GM18499 (cell line): ENCODE data around the gene C3orf33.
A peak's percentile ranks its signal among the peaks of the same experiment; 100 is the strongest.

ENCODE experiments used
- ATAC-seq: cut with Tn5 transposase; IDR thresholded peaks from one replicate; pipeline ENCODE4 v1.9.1; 2021; ENCODE audit warnings: moderate number of reproducible peaks; ENCODE audit not compliant: insufficient read depth, unreplicated experiment

The C3orf33 gene

DNA sequence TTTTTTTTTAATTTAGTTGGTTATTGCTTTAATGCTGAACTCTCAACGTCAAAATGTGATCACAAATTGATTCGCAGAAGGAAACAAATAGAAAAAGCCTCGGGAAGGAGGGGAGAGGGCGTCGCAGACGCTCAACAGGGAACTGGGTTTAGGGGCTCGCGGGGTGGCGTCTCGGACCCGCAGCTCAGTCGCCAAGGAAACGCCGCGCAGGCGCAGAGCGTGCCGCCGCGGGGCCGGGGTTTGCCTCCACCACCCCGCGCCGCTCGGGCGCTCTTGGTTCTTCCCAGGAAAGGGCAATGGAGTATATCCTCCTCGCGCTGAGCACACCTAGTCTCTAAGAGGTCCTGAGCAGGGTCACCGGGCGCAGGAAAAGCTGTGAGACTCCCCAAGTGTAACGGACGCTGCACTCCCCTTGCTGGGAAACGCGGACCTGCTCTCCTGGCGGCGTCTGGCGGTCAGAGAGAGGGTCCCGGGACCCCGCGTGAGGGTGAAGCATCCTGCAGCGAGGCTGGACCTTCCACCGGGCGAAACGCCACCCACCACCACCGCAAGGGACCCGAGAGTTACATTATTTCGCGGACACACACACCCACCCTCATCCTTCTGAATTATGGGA is 62.0 kb downstream of the C3orf33 start:
- ATAC-seq: no peak

DNA sequence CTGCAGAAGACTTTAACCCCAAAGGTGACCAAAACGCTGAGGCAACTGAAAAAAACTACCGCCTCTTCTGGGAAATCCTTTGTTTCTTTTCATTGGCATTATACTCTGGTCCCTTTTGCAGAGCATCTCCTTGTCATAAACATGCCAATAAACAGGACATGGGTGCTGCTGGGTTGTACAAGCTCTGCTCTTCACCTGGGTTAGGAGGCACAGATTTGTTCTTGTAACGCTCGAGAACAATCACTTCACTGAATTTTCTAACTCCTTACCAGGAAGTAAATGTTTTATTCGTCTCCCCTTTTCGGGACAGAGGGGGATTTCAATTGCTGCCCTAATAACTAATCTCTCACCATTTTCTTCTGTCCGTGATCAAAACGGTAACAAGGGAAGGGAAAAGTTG is 62.5 kb downstream of the C3orf33 start:
- ATAC-seq: no peak

DNA sequence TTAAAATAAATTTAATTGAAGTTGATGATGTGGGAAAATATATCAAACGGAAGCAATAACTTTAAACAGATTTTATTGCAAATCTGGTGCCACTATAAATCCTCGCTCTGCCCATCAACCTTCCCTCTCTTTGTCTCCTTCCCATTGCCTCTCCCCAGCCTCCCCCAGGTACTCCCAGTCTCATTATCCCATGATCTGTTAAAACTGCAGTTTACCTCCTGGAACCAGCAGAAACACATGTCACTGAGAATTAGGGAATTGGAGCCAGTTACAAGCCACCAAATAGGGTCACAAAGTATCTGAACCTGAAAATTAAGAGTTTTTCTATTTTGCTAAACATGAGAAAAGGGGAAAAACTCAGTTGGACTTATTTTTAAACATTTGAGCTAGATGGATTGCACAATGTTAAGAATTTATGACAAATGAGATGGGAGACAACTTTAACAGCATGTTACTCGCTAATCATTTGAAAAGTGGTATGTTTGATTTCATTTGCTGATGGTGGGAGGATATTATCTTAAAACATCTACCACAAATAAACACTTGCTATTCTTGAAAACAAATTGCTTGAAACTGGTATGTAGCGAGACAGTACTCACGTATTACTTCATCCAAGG is 63.6 kb downstream of the C3orf33 start:
- ATAC-seq: no peak

DNA sequence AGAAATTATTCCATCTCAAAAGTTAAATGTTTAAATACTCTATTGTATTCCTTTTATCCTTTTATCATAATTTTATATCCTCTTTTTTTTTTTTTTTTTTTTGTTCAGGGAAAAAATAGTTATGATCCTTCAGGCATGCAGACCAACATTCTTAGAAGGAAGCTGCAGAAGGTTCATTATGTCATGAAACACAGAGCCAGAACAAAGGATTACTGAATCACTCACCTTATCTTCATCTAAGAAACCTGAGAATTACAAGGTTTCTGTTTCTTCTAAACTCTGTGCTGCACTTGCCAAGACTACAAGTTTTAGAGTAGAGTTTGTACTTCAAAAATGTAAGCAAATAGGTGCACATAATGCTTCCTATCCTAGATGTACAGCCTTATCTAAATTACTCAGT is 64.5 kb downstream of the C3orf33 start:
- ATAC-seq: no peak

DNA sequence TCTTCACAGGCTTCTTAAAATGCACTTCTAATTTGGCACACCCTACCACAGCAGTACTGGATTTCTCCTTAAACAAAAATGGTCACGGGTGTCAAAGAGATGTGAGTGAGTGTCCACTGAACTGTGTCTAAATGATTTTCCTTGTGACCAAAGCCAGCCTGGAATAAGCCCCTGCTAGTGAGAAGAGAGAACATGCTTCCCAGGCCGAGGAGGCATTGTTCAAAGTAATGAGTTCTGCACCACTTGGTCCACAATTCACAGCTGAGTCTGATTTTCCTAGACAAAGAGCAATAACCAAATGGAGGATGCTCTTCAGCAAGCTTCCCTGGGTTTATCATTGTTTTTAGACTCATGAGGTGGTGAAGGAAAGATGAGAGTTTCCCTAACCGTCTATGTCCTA is 65.0 kb downstream of the C3orf33 start:
- ATAC-seq: no peak

DNA sequence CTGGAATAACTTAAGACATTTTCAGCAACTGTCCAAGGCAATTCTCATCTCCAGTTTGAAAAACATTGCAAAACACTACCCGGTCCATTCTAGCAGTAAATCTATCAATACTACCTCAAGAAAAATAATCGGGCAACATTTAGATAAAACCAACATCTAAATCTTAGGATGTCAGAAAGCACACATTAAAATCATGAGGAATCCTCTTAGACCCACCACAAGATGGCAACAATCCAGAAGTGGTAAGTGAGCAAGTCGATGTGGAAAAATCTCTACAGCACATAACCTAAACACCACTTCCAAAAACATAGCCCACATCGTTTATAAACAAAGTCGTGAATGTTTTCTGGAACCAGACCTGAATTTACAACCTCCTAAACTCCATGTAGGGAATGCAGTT is 66.9 kb downstream of the C3orf33 start:
- no peak for ATAC-seq

DNA sequence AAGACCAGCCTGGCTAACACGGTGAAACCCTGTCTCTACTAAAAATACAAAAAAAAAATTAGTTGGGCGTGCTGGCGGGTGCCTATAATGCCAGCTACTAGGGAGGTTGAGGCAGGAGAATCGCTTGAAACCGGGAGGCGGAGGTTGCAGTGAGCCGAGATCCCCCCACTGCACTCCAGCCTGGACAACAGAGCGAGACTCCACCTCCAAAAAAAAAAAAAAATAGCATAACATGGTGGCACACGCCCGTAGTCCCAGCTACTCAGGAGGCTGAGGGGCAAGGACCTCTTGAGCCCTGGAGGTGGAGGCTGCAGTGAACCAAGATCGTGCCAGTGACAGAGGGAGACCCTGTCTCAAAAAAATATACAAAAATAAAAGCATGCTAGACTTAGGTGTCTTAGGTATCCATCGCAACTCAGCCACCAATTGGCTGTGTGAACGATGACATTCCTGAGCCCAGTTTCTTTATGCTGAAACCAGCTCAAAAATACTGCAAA is 67.5 kb downstream of the C3orf33 start:
- ATAC-seq: no peak

DNA sequence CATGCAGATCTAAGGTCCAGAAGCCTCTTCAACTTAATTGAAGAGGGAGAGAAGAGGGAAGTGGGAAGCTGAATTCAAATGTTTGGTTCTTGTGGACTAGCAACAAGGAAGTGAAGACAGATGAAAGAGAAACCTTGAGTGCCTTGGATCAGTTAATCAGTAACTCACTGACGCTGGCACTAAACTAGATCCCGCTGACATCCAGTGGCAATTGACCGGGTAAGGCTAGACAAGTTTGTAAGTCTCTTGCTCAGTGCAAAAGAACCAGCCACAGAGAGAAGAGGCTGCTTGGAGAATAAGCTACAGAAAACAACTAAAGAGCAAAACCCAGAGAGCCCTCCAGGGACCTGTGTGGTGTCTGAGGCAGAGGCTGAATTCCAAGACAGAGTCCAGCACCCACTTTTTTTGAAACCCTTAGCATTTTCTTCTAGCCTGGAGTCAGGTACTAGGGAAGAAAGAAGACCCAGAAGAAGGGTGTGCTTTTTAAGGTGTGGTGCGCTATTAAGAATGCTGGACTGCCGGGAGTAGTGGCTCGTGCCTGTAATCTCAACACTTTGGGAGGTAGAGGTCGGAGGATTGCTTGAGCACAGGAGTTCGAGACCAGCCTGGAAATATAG is 68.1 kb downstream of the C3orf33 start:
- ATAC-seq: peak; percentile 84

DNA sequence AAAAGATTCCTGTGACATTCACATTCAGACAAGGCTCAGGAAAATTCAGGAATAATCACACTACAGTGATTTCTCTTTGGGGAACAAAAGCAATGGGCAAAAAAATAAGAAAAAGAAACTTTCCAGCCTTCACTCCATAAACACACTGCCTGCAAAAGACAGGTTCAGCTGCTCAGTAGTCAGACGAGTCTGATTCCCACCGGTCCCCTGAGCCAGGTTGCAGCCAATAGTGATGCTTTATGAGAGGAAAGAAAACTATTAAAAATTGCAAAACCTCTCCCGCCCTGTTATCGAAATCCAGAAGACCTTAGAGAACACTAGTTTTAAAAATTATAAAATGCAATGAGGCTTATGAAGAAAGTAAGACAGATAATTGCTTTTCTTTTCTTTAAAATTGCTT is 69.7 kb downstream of the C3orf33 start:
- ATAC-seq: no peak

DNA sequence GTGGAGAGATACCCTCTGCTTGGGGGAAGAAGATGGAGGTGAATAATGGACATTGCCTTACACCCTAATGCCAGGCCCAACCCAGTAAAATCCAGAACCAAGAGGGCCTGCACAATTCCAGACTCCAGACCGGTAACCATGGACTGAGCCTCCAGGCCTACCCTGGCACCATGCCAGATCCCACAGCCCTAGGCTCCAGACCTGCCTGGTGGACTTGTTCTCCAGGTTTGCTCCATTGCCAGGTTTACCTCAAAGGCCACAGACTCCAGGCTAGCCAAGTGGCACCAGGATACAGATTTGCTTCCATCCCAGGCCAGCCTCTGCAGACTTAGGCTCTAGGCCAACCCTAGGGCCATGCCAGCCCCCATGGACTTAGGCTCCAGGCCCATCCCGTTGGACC is 75.2 kb downstream of the C3orf33 start:
- no peak for ATAC-seq

DNA sequence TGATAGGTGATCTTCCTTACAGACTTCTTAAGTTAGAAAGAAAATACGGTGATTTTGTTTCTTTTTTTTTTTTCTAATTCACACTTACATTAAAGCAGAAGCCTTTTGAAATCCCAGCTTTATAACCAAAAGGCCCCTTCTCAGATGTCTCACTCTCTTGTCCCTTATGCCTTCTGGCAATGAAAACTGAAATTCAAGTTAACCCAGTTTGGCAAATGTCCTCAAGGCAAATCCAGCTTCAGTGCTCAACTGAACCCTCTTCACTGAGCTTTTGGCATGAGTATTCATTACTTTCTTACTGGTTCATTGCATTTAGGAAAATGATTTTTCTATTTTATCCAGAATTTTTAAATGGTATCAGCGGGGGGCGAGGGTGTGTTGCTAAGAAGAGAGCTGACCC is 78.2 kb downstream of the C3orf33 start:
- no peak for ATAC-seq

DNA sequence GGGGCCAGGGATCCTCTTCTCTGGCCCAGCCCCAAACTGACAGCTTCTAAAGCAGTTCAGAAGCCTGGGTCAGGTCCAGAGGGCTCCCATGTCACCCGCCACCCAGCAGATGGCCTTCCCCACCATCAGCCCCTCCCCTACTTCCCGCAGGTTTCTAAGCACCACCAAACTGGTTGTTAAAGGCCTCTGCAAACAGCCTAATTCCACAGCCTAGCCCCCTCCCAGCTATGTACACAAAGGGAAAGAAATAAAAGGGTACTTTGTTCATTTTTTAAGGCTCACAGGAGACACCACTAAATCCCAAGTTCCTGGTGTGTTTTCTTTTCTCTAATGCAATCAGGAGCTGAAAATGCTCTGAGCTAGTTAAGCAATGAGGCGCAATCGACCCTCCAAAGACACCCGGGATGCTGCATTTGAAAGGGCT is 91.8 kb downstream of the C3orf33 start:
- no peak for ATAC-seq
